ENCODE results near the gene ACER1.

ACER1 gene

DNA sequence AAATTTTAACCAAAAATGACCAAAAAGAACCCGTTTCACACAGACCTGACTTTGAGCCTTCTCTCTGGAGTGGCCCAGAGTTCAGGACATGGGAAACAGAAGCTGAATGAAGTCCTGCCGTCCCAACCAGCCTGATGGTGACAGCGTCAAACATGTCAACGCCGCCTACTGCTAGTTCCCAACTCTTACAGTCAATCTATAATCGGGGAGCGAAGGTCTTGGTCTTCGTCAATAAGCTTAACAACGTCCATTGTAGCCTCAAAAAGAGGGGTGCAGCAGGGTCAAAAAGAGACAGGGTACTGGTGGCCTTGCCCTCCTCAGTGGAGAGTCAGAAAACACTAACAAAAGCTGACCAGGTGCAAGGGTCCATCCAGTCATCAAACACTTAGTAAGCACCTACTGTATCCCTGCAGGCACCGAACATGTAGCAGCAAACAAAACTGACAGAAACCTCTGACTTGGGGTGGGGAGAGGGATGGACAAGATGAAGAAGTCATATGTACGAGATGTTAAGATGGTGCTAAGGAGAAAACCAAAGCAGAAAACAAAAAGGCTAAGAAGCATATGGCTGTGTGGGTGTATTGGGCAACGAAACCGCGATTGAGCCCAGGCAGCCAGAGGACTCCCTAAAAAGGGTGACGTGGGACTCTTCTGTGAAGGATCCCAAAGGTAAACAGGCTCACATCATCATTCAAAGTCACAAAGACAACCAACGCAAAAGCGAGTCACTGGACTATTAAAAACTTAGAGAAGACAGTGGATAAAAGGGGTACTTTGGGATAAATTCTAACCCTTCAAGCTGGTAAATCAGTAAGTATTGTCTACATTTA lies 65.6 kb downstream of the ACER1 start:
- no peak for TF ChIP-seq EZH2phosphoT487 (IDR thresholded peaks at IDR 0.05; ENCODE audit: borderline replicate concordance)
- TF ChIP-seq, protein P1, sequence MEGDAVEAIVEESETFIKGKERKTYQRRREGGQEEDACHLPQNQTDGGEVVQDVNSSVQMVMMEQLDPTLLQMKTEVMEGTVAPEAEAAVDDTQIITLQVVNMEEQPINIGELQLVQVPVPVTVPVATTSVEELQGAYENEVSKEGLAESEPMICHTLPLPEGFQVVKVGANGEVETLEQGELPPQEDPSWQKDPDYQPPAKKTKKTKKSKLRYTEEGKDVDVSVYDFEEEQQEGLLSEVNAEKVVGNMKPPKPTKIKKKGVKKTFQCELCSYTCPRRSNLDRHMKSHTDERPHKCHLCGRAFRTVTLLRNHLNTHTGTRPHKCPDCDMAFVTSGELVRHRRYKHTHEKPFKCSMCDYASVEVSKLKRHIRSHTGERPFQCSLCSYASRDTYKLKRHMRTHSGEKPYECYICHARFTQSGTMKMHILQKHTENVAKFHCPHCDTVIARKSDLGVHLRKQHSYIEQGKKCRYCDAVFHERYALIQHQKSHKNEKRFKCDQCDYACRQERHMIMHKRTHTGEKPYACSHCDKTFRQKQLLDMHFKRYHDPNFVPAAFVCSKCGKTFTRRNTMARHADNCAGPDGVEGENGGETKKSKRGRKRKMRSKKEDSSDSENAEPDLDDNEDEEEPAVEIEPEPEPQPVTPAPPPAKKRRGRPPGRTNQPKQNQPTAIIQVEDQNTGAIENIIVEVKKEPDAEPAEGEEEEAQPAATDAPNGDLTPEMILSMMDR (conservative IDR thresholded peaks at IDR 0.05; ENCODE audit: low read length), result no peak
- Histone ChIP-seq H4K20me1 (ENCODE audit: insufficient read depth, low read length, poor library complexity, severe bottlenecking) (peaks cover 20% of the 10 kb centered on the region), H3K9me2 (replicated peaks; ENCODE audit: low read depth, low read length) (no peaks in the 10 kb centered on the region), H3K4me3 (ENCODE audit: low read length, poor library complexity, severe bottlenecking) (no peak overlapping the region), H3K9me3 (ENCODE audit: insufficient read depth, low read depth, low read length) (no peaks in the 10 kb centered on the region), H3K79me2 (ENCODE audit: insufficient read depth, low read length) (peaks cover 77% of the 10 kb centered on the region), H3K9ac (ENCODE audit: low read depth, low read length, poor library complexity, severe bottlenecking) (no peak overlapping the region), H2AFZ (ENCODE audit: low read length) (no peak overlapping the region), H3F3A (ENCODE audit: low read depth) (no peaks in the 10 kb centered on the region), H3K27me3 (ENCODE audit: insufficient read depth, low read length, poor library complexity, severe bottlenecking) (no peaks in the 10 kb centered on the region), H3K4me1 (ENCODE audit: insufficient read depth, low read length, poor library complexity, severe bottlenecking) (no peaks in the 10 kb centered on the region), H3K36me3 (ENCODE audit: insufficient read depth, low read length) (peaks cover 62% of the 10 kb centered on the region; the same call in 1 of the 2 replicates), H3K4me2 (ENCODE audit: low read depth, low read length, poor library complexity, severe bottlenecking) (no peak overlapping the region)

DNA sequence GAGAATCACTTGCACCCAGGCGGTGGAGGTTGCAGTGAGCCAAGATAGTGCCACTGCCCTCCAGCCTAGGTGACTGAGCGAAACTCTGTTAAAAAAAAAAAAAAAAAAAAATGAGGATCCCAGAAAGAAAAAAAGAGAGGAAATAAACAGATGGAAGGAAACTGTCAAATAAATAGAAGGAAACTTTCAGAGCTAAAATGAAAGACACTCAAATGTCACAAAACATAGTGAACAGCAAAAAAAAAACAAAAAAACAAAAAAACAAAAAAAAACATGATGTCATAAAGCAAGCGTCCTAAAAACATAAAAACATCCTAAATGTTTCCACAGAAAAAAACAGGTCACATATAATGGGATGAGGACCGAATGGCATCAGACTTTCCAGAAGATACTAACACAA lies 68.6 kb downstream of the ACER1 start:
- Histone ChIP-seq H3K4me1 (ENCODE audit: insufficient read depth, low read length, poor library complexity, severe bottlenecking) (no peaks in the 10 kb centered on the region), H3K9ac (ENCODE audit: low read depth, low read length, poor library complexity, severe bottlenecking) (no peak overlapping the region), H4K20me1 (ENCODE audit: insufficient read depth, low read length, poor library complexity, severe bottlenecking) (peaks cover 17% of the 10 kb centered on the region), H3K4me3 (ENCODE audit: low read length, poor library complexity, severe bottlenecking) (no peak overlapping the region), H2AFZ (ENCODE audit: low read length) (no peak overlapping the region), H3K9me3 (ENCODE audit: insufficient read depth, low read depth, low read length) (no peaks in the 10 kb centered on the region), H3K36me3 (ENCODE audit: insufficient read depth, low read length) (peaks cover 81% of the 10 kb centered on the region; the same call in 1 of the 2 replicates), H3K4me2 (ENCODE audit: low read depth, low read length, poor library complexity, severe bottlenecking) (no peak overlapping the region), H3K27me3 (ENCODE audit: insufficient read depth, low read length, poor library complexity, severe bottlenecking) (no peaks in the 10 kb centered on the region), H3K9me2 (replicated peaks; ENCODE audit: low read depth, low read length) (no peaks in the 10 kb centered on the region), H3K79me2 (ENCODE audit: insufficient read depth, low read length) (peaks cover 47% of the 10 kb centered on the region; the same call in 1 of the 2 replicates), H3F3A (ENCODE audit: low read depth) (no peaks in the 10 kb centered on the region)
- TF ChIP-seq, protein P1 (conservative IDR thresholded peaks at IDR 0.05; ENCODE audit: low read length), result no peak
- TF ChIP-seq EZH2phosphoT487 (IDR thresholded peaks at IDR 0.05; ENCODE audit: borderline replicate concordance), result no peak

DNA sequence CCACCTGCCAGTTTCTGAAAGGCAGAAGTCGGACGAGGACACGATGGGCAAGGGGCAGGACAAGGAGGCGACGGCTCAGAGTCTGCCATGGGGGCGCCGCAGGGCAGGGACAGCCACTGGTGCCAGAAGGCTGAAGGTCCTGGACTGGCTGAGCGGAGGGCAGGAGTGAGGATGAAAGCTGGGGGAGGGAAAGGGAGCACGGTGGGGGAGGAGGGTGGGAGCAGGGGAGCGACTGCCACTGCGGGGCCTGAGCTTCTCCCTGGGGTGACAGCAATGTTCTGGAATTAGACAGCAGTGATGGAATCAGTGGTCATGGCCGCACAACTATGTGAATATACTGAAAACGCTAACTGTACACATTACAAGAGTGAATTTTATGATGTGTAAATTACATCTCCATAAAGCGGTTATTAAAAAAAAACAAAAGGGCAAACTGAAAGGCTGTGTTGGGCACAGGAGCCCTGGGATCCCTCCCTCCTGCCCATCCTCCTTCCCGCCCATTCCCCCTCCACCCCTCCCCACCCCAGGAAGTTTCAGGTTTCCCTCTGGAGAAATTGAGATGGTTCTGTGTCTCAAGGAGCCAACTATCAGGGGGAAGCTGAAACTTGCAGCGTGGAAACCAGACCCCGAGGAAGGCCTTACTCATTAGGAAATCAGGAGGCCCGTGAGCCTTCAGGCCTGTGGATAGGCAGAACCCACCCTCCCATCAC lies 69.5 kb downstream of the ACER1 start:
- Histone ChIP-seq H3K4me3 (ENCODE audit: low read length, poor library complexity, severe bottlenecking) (no peak overlapping the region), H2AFZ (ENCODE audit: low read length) (no peak overlapping the region), H3K36me3 (ENCODE audit: insufficient read depth, low read length) (peaks cover 82% of the 10 kb centered on the region; the same call in 1 of the 2 replicates), H3K9ac (ENCODE audit: low read depth, low read length, poor library complexity, severe bottlenecking) (no peak overlapping the region), H3K9me3 (ENCODE audit: insufficient read depth, low read depth, low read length) (no peaks in the 10 kb centered on the region), H3K79me2 (ENCODE audit: insufficient read depth, low read length) (peaks cover 47% of the 10 kb centered on the region; the same call in 1 of the 2 replicates), H3K27me3 (ENCODE audit: insufficient read depth, low read length, poor library complexity, severe bottlenecking) (no peaks in the 10 kb centered on the region), H3F3A (ENCODE audit: low read depth) (no peaks in the 10 kb centered on the region), H4K20me1 (ENCODE audit: insufficient read depth, low read length, poor library complexity, severe bottlenecking) (peaks cover 17% of the 10 kb centered on the region), H3K4me1 (ENCODE audit: insufficient read depth, low read length, poor library complexity, severe bottlenecking) (no peaks in the 10 kb centered on the region), H3K9me2 (replicated peaks; ENCODE audit: low read depth, low read length) (no peaks in the 10 kb centered on the region), H3K4me2 (ENCODE audit: low read depth, low read length, poor library complexity, severe bottlenecking) (no peak overlapping the region)
- TF ChIP-seq, protein P1 (conservative IDR thresholded peaks at IDR 0.05; ENCODE audit: low read length), result no peak
- no peak for TF ChIP-seq EZH2phosphoT487 (IDR thresholded peaks at IDR 0.05; ENCODE audit: borderline replicate concordance)
